Skeletal muscle satellite cell (primary cell): Measurements from ENCODE around the gene NLN.
"Not testable (repeated sequence)": the region's sequence is repeated elsewhere in the genome, so short reads cannot be mapped to it uniquely, and the experiment has no call there.

Source experiments
- H3K27me3 ChIP-seq: 2 replicates; pipeline ENCODE4 v1.7.0; 2013; ENCODE audit warnings: low read length; ENCODE audit not compliant: control insufficient read depth, insufficient read depth
- H3K36me3 ChIP-seq: 2 replicates; pipeline ENCODE4 v1.7.0; 2013; ENCODE audit warnings: mild to moderate bottlenecking, control low read depth, low read length; ENCODE audit not compliant: insufficient read depth
- H3K4me1 ChIP-seq: 2 replicates; pipeline ENCODE4 v1.7.0; 2013; ENCODE audit warnings: low read length; ENCODE audit not compliant: control insufficient read depth, insufficient read depth
- H3K4me2 ChIP-seq: 2 replicates; pipeline ENCODE4 v1.7.0; 2013; ENCODE audit warnings: mild to moderate bottlenecking, low read length
- H3K4me3 ChIP-seq: 2 replicates; pipeline ENCODE4 v1.7.0; 2013; ENCODE audit warnings: low read length
- H3K9ac ChIP-seq: 2 replicates; pipeline ENCODE4 v1.7.0; 2013; ENCODE audit warnings: mild to moderate bottlenecking, low read depth, low read length, moderate library complexity
- H3K9me3 ChIP-seq: replicated peaks from 2 replicates; pipeline ENCODE4 v1.7.0; 2013; ENCODE audit warnings: mild to moderate bottlenecking, control low read depth, low read length

NLN gene

GRCh38 chr5:65704621-65705239, 17.3 kb upstream of the NLN start:
- H3K9me3 ChIP-seq: no peaks in the 10 kb centered on the region
- H3K27me3 ChIP-seq: no peaks in the 10 kb centered on the region
- H3K4me2 ChIP-seq: no peak overlapping the region
- no peak overlapping the region for H3K4me3 ChIP-seq
- H3K9ac ChIP-seq: no peak overlapping the region
- H3K4me1 ChIP-seq: no peaks in the 10 kb centered on the region
- peaks cover 21% of the 10 kb centered on the region for H3K36me3 ChIP-seq

- Histone ChIP-seq H3K9ac (no peak overlapping the region), H3K27me3 (no peaks in the 10 kb centered on the region), H3K9me3 (no peaks in the 10 kb centered on the region), H3K4me2 (no peak overlapping the region), H3K4me1 (no peaks in the 10 kb centered on the region), H3K36me3 (peaks cover 29% of the 10 kb centered on the region), H3K4me3 (no peak overlapping the region)
These were observed 14.3 kb upstream of the NLN start for GRCh38 chr5:65707663-65708062.

GRCh38 chr5:65708145-65708544, 13.9 kb upstream of the NLN start:
- Histone ChIP-seq H3K9ac (no peak overlapping the region), H3K4me1 (no peaks in the 10 kb centered on the region), H3K4me3 (no peak overlapping the region), H3K4me2 (no peak overlapping the region), H3K9me3 (no peaks in the 10 kb centered on the region), H3K36me3 (peaks cover 24% of the 10 kb centered on the region), H3K27me3 (no peaks in the 10 kb centered on the region)

- Histone ChIP-seq H3K36me3 (peaks cover 16% of the 10 kb centered on the region), H3K27me3 (no peaks in the 10 kb centered on the region), H3K4me1 (peaks cover 9% of the 10 kb centered on the region), H3K4me3 (no peak overlapping the region), H3K9ac (no peak overlapping the region), H3K4me2 (no peak overlapping the region), H3K9me3 (no peaks in the 10 kb centered on the region)
These were observed 3.3 kb upstream of the NLN start for GRCh38 chr5:65718576-65719310.

GRCh38 chr5:65721050-65721719, 820 bp upstream of the NLN start:
- Histone ChIP-seq H3K4me1 (peaks cover 17% of the 10 kb centered on the region), H3K9me3 (no peaks in the 10 kb centered on the region), H3K4me3 (peak overlapping the region; percentile 97), H3K27me3 (no peaks in the 10 kb centered on the region), H3K36me3 (peaks cover 13% of the 10 kb centered on the region), H3K4me2 (peak overlapping the region; percentile 94), H3K9ac (peak overlapping the region; percentile 94)

- Histone ChIP-seq H3K36me3 (peaks cover under 1% of the 10 kb centered on the region), H3K9me3 (no peaks in the 10 kb centered on the region), H3K4me2 (peak overlapping the region; percentile 94), H3K27me3 (no peaks in the 10 kb centered on the region), H3K9ac (peak overlapping the region; percentile 87), H3K4me3 (peak overlapping the region; percentile 97), H3K4me1 (peaks cover 21% of the 10 kb centered on the region)
These were observed 784 bp downstream of the NLN start for GRCh38 chr5:65722575-65723403.

DNA sequence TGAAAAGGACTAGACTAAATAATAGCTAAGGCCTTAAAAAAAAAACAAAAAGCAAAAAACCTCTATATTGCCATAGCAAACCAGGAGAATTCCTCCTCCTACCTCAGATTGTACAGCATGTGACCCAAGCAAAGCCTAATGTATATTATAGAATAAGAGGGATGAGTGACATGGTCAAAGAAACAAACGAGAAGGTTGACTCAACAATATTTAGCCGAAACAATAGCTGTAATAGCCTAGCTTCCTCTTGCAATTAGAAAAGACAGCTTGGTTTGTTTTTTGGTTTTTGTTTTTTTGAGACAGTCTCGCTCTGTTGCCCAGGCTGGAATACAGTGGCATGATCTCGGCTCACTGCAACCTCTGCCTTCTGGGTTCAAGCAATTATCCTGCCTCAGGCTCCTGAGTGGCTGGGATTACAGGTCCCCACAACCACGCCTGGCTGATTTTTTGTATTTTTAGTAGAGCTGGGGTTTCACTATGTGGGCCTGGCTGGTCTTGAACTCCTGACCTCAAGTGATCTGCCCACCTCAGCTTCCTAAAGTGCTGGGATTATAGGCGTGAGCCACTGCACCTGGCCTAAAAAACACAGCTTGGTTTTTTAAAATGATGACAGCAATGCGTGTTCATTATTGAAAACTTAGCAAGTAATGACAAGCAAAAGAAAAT, 5.6 kb downstream of the NLN start:
- Histone ChIP-seq H3K4me3 (no peak overlapping the region), H3K4me2 (no peak overlapping the region), H3K9me3 (no peaks in the 10 kb centered on the region), H3K4me1 (peaks cover 19% of the 10 kb centered on the region), H3K27me3 (no peaks in the 10 kb centered on the region), H3K36me3 (peaks cover 4% of the 10 kb centered on the region), H3K9ac (no peak overlapping the region)

DNA sequence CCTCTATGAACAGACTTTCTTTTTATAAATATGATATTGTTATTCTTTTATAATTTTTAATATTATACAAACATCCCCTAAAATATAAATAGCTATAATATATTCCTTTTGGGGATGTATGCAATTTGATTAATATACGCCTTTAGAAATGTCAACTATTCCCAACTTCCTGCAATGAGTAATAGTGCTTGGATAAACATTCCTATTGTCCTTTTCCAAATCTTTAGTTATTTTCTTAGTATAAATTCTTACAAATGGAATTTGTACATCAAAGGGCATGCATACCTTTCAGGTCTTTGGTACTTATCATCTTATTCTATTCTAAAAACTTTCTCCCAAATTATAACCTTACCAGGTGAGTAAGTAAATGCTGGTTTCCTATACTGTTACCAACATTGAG, 6.2 kb downstream of the NLN start:
- H3K9me3 ChIP-seq: no peaks in the 10 kb centered on the region
- H3K27me3 ChIP-seq: no peaks in the 10 kb centered on the region
- H3K4me1 ChIP-seq: peaks cover 19% of the 10 kb centered on the region
- no peak overlapping the region for H3K4me2 ChIP-seq
- no peak overlapping the region for H3K9ac ChIP-seq
- H3K4me3 ChIP-seq: no peak overlapping the region
- peaks cover 4% of the 10 kb centered on the region for H3K36me3 ChIP-seq

GRCh38 chr5:65730910-65731309, 8.9 kb downstream of the NLN start:
- H3K9ac ChIP-seq: no peak overlapping the region
- H3K4me3 ChIP-seq: no peak overlapping the region
- no peak overlapping the region for H3K4me2 ChIP-seq
- peaks cover 10% of the 10 kb centered on the region for H3K4me1 ChIP-seq
- peaks cover 4% of the 10 kb centered on the region for H3K36me3 ChIP-seq
- H3K9me3 ChIP-seq: no peaks in the 10 kb centered on the region
- no peaks in the 10 kb centered on the region for H3K27me3 ChIP-seq

DNA sequence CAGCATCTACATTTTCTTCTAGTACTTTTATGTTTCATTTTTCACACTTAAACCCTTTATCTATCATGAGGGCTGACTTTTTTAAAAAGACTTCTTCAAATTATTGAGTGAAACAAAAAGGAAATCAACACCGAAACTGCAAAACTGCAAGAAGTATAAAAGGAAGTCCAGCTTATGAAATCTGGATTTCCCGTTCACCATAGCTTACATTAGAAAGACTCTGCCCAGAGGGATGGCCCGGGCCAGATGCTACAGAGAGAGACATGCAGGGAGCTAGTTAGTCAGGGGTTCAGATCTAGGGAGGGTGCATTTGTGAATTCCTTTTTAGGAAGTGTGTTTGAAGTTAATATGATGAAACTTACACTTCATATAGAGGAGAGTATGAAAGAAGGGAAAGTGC, 10.0 kb downstream of the NLN start:
- not testable (repeated sequence) for H3K36me3 ChIP-seq, H3K4me3 ChIP-seq, H3K4me1 ChIP-seq, H3K4me2 ChIP-seq, H3K9ac ChIP-seq, H3K9me3 ChIP-seq, H3K27me3 ChIP-seq
